Motor neuron (in vitro differentiated cells): ENCODE results near the gene SF3B5. TPM values are rescaled to one million over a fixed set of nuclear protein-coding genes. Genes with fewer than 3 reads are reported as not detected.
"Not testable (repeated sequence)": the region's sequence is repeated elsewhere in the genome, so short reads cannot be mapped to it uniquely, and the experiment has no call there.

Source experiments
- ATAC-seq, 8 experiments: fragments of 200-7000 bp; cut with Tn5 transposase; replicated peaks in 6 of 8; 2 replicates each; pipeline ENCODE4 v1.8.0; 2021; ENCODE audit warnings: mild to moderate bottlenecking in 8 of 8, moderate library complexity in 8 of 8
- H3K27ac ChIP-seq, 2 donors: fragments of 250-450 bp; sonication (Bioruptor Pico); 2 replicates each; pipeline ENCODE4 v1.9.0; 2021; ENCODE audit warnings: antibody characterized with exemption in 2 of 2, mild to moderate bottlenecking in 2 of 2, moderate library complexity in 1 of 2
- H3K4me1 ChIP-seq, 2 donors: fragments of 250-450 bp; sonication (Bioruptor Pico); replicated peaks in 1 of 2; 2 replicates each; pipeline ENCODE4 v1.6.1; 2021; ENCODE audit warnings: antibody characterized with exemption in 2 of 2, mild to moderate bottlenecking in 2 of 2, moderate library complexity in 1 of 2
- H3K4me3 ChIP-seq, 5 donors: fragments of 250-450 bp; sonication (Bioruptor Pico); 2 replicates each; pipeline ENCODE4 v1.9.0; 2021; ENCODE audit warnings: antibody characterized with exemption in 5 of 5, mild to moderate bottlenecking in 5 of 5, moderate library complexity in 4 of 5
- WGBS, 10 experiments: fragments of 450-650 bp; shearing (Covaris generic); methylation state at CpG; one replicate each; pipeline ENCODE4 v1.0.0; 2022; 5-methylcytosine and 5-hydroxymethylcytosine counted together
- in situ Hi-C, 9 experiments: fragments of 400-800 bp; cut with MboI; loops; one replicate each; pipeline ENCODE4 v1.15.0; 2021; ENCODE audit warnings: low sequenced_read_pairs in 9 of 9, low pct_unique_long_range_greater_than_20kb in 2 of 9; ENCODE audit not compliant: unreplicated experiment in 9 of 9
- total RNA-seq, 8 experiments: library from RNA; unstranded; fragments of 300-600 nt; gene quantifications; 2 replicates each; pipeline versions ENCODE4 v1.2.3 to v1.2.4, GENCODE V29; 2022

SF3B5 gene
- total RNA-seq, 8 experiments from 2014 or later, result 160 to 392 (median 214) TPM

- in situ Hi-C loops, result no loop called here
- Histone ChIP-seq H3K27ac (no peak overlapping the region), H3K4me1 (no peaks in the 10 kb centered on the region), H3K4me3 (no peak overlapping the region)
- no peak for ATAC-seq
- 0 to 71% (median 44%) methylated on average over 1 of the region's 1 CpG; no CpG with 5 or more reads in 5 of the 10 experiments for WGBS, 10 experiments
These were observed 46.0 kb downstream of the SF3B5 start for GRCh38 chr6:144049386-144049785.

DNA sequence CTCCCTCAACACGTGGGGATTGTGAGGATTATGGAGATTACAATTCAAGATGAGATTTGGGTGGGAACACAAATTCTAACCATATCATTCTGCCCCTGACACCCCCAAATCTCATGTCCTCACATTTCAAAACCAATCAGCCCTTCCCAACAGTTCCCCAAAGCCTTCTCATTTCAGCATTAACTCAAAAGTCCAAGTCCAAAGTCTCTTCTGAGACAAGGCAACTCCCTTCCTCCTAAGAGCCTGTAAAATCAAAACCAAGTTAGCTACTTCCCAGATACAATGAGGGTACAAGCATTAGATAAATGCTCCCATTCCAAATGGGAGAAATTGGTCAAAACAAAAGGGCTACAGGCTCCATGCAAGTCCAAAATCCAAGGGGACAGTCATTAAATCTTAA lies 47.7 kb downstream of the SF3B5 start:
- no peaks in the 10 kb centered on the region for H3K4me1 ChIP-seq
- in situ Hi-C loops, result no loop called here
- H3K4me3 ChIP-seq, result no peak overlapping the region
- WGBS, 10 experiments, result 0 to 71% methylated on average over 1 of the region's 1 CpG; no CpG with 5 or more reads in 8 of the 10 experiments
- H3K27ac ChIP-seq, result no peak overlapping the region
- no peak for ATAC-seq

GRCh38 chr6:144046672-144047071 lies 48.7 kb downstream of the SF3B5 start:
- H3K4me3 ChIP-seq, in situ Hi-C loops, H3K4me1 ChIP-seq, H3K27ac ChIP-seq, ATAC-seq: not testable (repeated sequence)
- 40% methylated on average over 1 of the region's 8 CpGs; no CpG with 5 or more reads in 9 of the 10 experiments for WGBS, 10 experiments

- H3K4me1 ChIP-seq, H3K27ac ChIP-seq, H3K4me3 ChIP-seq, in situ Hi-C loops, ATAC-seq: not testable (repeated sequence)
- WGBS, 10 experiments, result 0 to 100% (median 72%) methylated on average over 1 to 2 of the region's 2 CpGs; no CpG with 5 or more reads in 4 of the 10 experiments
These were observed 50.4 kb downstream of the SF3B5 start for GRCh38 chr6:144044989-144045388.

Other genes starting within 250 kb of the SF3B5 start
- under 1 TPM in 5 of 8 experiments, not detected in 3; 0.36 to 0.71 (median 0.40) TPM for gene ZC2HC1B, start 231.1 kb downstream of the SF3B5 start, total RNA-seq
- 10 to 100 TPM in 6 of 8 experiments, 1 to 10 TPM in 2; 7.2 to 50.5 (median 18.9) TPM for gene PLAGL1, start 87.3 kb downstream of the SF3B5 start, total RNA-seq
- 1 to 10 TPM in 1 of 8 experiments, under 1 TPM in 5, not detected in 2; 0.05 to 2.0 (median 0.60) TPM for gene STX11, start 54.9 kb upstream of the SF3B5 start, total RNA-seq
- 100 to 1,000 TPM in 1 of 8 experiments, 10 to 100 TPM in 7; 14.8 to 176 (median 60.8) TPM for gene UTRN, start 189.8 kb upstream of the SF3B5 start, total RNA-seq